ENCODE results near the gene LIMS2.

LIMS2 gene

DNA sequence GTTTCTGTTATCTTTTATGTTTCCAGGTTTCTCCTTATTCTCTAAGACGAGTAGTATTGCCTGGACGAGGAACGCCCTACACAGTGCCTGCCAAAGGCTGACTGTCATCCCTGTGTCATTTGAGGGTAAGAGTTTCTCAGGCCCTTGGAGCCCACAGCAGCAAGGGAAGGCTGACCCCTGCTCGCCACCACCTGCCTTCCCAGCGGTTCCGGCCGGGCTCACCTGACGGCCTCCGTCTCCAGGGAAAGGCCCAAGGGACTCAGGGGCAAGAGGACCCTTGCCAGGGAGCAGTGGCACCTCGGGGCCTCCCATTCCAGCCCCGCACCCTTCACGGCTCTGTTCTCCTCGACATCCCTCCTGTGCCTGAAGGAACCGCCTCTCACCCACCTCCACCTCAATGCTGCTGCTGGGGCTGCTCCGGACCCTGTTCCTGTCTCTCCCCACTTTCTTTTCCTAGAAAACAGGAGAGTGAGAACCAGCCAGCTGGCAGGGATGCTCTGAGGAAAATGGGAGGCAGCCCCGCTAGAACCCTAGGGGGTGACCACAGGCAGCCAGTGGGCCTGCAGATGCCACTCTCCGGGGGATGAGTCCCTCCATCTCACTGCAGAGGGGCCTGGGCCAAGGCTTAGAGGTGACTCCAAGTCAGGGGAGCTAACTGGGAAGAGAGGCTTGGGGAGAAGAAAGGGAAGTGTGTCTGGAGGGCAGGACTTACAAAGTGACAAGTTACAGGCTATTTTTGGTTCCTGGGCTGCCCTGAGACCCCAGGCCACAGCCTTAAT is 1.9 kb downstream of the LIMS2 start:
- no peak for DNase-seq

DNA sequence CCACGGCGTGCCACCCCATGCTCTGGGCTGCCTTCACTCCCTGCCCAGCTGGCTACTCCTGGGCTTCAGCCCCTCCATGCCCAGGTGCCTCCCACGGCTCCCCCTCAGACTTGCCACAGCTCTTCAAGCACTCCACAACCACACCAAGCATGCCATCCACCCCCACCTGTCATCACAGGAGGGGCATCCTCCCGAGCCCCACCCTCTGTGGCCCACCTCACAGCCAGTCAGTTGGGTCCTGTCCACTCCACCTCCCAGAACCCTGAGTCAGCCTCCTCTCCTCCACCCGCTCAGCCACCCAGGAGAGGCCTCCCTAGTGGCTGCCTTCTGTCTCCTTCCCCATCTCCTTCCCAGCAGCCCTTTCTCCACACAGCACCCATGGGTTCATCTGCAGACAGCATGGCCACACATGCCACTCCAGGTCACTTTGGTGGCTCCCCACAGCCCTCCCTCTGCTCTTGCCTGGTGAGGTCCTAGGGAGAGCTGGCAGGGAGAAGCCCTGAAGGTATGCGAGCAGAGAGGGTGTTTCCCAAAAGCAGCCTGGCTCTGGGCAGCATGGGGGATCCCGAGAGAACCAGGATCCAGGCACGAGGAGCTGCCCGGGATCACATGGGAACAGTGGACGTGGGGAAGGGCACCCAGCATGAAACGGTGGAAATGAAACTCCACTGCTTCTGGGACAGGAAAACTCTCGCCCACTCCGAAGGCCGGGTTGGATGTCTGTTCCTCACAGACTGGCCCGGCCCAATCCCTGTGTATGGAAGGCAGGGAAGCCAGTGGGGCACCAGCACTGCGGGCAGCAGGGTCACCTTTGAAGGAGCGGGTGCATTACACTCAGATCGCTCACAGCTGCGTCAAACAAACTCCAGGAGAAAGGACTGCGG is 2.7 kb downstream of the LIMS2 start:
- no peak for DNase-seq

DNA sequence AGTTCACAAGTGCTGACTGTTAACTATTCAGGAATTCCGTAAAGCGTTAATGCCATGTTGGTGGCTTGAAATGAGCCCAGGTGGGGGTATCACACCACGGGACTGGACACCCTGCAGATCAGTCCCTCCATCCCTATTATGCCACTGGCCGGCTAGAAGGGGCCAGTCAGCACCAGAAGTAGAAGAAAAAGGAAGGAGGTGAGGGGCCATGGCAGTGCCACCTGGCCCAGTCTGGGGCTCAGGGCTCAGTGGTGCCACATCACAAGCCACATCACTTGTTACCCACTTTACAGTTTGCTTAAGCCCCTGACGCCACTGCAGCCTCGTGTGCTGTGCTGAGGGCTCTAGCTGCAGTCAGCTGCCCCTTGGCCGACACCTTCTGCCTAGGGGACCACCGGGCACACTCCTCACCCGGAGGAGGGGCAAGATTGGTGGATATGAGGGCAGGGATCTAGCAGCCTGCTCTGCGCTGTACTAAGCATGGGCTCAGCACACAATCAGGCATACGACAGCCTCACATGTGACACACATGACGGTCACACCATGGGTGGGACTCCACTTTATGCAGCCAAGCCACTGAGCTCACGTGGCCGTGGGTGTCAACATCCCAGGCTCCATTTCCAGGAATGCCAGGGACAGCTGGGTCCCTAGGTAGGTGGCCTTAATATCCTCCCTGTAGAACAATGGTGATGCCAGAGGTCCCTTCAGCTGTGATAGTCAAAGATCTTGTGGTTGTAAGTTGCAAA is 3.6 kb downstream of the LIMS2 start:
- no peak for DNase-seq

DNA sequence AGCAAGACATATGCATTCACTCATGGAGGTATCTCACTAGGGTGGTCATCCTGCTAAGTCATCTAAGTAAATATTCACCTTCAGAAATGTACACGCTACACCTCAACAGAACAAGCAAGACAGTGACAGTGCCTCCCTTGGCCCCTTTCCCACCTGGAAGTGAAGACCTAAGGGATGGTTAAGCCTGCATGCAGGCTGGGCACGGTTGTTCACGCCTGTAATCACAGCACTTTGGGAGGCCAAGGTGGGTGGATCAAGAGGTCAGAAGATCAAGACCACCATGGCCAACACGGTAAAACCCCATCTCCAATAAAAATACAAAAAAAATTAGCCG is 4.4 kb downstream of the LIMS2 start:
- DNase-seq = no peak

DNA sequence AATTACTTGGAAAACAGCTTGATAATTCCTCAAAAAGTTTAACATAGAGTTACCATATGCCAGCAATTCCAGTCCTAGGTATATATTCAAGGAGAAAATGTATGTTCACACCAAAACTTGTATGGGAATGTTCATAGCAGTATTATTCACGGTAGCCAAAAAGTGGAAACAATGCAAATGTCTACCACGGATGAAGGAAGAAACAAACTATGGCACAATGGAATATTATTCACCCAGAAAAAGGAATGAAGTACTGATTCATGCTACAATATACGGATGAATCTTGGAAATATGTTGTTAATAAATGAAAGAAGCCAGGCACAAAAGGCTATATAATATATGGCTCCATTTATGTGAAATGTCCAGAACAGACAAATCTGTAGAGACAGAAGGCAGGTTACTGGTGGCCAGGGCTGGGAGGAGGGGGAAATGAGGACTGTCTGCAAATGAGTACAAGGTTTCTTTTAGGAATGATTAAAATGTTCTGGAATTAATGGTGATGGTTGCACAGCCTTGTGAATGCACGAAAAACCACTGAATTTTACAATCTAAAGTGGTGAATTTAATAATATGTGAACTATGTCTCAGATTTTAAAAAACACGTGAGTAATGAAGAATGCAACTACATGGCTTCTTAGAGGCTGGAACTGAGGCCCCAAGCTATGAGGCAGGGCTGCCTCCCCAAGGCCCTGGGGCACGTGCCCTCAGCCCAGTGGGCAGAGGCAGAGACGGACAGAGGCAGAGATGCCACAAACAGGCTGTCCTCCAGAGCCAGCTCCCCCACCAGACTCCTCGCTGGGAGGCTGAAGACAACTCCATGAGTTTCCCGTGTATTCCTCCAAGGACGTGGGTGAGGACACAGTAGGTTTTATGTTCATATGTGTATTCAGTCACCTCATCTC is 5.0 kb downstream of the LIMS2 start:
- DNase-seq = no peak

DNA sequence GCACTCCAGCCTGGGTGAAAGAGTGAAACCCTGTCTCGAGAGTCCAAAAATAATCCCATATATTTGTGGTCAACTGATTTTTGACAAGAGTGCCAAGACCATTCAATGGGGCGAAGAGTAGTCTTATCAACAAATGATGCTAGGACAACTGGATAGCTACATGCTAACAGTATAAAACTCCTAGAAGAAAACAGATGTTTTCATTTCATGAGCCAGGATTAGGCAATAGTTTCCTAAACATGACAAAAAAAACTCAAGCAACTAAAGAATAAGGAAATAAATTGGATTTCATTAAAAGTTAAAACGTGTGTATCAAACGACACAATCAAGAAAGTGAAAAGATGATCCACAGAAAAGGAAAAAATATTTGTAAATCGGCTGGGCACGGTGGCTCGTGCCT is 6.3 kb downstream of the LIMS2 start:
- no peak for DNase-seq

DNA sequence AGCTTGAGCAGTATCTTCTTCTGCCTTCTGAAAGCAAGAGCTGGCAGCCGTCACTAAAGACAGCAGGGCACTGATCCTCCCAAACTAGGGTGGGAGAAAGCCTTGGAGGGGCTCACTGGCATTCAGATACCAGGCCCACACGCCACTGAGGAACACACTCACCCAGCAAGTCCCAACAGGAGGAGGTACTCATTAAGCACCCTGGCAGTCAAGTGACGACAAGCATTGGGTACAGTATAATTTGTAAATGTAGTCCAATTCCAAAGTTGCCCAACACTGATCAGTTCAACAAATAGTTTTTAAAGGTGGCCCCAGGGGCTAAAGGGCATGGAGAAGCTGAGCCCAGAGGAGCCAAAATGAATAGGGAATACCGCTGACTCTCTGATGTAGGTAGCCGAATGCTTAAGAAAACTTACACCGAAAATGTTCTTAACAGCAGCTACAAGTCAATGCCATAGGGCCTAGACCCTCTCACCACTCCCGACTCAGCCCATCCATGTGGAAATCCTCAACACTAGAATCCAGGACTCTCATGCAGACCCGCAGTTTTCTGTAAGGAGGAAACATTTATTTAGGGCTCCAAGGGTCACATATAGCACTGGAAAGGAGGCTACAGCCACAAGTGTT is 9.9 kb downstream of the LIMS2 start:
- no peak for DNase-seq

DNA sequence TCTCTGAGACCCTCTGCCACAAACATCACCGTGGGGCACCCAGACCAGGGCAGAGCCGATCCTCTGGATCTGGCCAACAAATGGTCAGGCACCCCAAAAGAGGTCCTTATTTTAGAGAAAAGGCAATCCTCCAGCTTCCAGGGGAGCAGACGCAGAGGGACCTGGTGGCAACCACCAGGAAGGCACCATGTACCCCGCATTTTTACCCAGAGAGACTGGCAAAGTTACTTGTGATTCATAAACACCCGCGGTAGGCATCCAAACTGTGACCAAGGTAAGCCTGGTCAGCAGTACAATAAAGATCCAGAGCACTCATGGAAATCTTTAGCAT is 10.5 kb downstream of the LIMS2 start:
- DNase-seq = no peak

DNA sequence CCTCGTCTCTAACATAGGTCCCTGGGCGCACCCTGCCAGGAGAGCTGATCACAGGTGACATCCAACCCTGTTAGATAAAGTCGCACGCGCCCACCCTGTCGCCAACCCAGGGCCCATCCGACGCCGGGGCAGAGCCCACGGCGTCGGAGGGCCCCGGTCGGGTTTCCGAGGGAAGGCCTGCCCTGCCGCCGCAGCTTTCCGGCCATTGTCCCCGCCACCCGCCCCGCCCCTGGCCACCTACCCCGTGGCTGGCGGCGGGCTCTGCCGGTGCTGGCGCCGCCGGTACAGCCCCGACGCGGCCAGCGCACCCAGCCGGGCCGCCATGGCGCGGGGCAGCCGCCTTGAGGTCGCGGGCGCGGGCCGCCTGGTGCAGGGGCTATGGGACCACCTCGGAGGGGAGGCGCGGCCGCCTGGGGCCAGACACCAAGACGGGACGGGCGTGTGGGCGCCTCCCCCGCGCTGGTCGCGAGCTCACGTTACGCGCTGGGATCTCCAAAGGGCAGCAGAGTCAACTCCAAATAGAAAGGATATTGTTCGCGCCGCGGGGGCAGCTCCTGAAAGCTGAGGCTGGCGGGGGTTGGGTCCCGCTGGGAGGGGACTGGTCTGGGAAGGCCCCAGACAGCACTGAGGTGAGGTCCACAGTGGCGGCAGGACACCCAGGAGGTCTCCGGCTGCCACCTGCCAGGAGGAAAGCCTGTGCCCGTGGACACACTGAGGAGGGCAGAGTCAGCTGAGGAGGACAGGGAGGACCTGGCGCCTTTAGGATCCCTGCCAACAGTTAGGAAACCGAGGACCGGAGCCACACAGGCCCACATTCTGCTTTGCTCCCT is 11.1 kb downstream of the LIMS2 start:
- DNase-seq = no peak

DNA sequence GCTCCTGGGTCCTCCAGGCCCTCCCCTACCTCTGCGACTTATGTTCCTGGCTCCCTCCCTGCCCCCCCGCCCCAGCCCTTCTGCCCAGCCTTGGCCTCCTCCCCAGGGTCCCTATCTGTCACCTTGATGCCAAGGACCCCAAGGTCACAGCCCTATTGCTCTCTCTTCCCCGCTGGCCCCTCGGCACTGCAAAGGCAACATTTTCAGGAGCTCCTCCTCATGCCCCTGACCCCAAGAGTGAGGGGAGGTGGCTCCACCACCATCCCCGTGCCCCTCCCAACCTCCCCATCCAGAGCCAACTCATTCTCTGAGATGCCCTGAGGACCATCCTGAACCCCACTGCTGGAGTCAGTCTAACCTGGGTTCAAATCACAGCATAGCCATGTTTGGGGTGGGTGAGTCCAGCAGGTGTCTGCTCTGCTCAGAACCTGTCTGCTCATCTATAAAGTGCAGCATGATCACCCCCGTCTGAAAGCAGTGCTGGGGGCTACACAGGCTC is 11.7 kb downstream of the LIMS2 start:
- no peak for DNase-seq

DNA sequence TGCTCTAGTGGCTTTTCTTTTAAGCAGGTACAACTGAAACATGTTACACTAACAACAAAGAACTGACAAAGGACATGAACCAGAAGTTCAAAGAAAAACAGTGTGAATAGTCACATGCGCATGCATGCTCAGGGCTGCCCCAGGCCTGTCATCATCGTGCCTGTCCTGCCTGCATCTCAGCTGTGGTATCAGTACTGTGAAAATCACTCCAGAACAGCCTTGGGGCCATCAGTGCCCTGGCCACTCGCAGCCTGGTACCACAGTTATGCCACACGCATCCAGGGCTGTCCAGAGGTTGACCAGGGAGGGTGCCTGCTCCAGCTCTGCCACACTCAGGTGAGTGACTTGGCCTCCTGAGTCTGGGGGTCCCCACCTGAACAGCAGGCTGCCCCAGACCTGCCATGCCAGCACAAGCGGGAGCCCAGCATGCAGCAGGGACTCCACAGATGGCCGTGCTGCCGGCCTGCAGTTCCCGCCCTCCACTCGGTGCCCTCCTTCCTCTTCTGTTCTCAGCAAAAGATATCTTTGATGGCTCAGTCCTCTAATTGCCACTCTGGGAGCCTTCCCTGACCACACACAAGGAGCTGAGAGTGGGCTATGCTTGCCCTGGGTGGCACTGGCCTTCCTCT is 12.3 kb downstream of the LIMS2 start:
- no peak for DNase-seq

DNA sequence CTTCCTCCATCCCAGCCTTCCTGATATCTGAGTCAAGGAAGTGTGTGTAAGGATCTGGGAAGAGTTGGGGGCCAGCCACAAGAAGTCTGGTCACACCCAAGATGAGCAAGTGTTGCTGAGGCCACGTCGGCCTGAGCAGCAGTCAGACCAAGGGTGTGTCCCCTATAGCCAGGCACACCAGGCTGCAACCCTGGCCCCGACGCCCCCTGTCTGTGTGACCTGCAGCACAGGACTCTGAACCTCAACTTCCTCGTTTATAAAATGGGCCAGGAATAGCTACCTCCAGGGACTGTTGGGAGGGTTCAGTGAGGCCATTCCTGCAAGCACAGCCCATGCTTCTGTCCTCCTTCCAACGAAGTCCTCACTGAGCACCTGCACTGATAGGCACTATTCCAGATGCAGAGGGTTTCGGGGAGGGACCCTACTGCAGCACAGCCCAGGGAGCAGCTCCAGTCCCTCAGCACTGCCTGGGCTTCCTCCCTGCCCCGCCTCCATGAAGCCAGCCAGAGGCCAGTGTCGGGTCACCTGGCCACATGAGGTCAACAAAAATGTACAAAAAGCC is 13.3 kb downstream of the LIMS2 start:
- DNase-seq = no peak

DNA sequence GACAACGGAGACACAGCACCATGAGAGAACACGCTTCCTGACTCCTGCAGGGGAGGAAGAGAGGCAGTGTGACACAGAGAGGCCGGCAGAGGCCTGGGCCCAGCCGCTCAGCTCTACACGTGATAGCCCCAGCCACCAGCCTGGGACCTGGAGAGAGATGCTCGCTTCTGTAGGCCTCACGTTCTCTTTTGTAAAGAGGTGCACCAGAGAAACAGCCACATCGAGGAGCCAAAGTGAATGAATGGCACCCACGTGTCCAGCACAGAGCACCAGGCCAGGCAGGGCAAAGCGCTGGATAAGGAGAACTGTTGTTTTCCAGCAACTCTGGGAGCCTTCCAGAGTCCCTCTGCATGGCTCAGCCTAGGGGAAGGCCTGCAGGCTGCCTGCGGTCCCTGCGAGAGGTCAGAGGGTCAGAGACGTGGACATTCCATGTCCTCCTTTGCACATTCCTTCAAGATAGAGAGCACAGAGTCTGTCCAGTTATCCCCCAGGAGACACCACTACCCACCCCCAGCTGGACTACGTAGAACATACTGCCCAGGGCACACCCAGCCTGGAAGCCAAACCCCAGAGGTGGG is 14.2 kb downstream of the LIMS2 start:
- no peak for DNase-seq

DNA sequence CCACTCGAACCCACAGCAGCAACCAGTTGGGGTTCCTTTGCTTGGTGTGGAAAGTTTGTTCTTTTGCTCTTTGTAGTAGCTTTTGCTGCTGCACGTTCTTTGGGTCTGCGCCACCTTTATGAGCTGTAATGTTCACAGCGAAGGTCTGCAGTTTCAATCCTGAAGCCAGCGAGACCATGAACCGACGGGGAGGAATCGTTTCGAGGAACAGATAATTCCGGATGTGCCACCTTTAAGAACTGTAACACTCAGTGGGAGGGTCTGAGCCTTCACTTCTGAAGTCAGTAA is 15.1 kb downstream of the LIMS2 start:
- DNase-seq = no peak

DNA sequence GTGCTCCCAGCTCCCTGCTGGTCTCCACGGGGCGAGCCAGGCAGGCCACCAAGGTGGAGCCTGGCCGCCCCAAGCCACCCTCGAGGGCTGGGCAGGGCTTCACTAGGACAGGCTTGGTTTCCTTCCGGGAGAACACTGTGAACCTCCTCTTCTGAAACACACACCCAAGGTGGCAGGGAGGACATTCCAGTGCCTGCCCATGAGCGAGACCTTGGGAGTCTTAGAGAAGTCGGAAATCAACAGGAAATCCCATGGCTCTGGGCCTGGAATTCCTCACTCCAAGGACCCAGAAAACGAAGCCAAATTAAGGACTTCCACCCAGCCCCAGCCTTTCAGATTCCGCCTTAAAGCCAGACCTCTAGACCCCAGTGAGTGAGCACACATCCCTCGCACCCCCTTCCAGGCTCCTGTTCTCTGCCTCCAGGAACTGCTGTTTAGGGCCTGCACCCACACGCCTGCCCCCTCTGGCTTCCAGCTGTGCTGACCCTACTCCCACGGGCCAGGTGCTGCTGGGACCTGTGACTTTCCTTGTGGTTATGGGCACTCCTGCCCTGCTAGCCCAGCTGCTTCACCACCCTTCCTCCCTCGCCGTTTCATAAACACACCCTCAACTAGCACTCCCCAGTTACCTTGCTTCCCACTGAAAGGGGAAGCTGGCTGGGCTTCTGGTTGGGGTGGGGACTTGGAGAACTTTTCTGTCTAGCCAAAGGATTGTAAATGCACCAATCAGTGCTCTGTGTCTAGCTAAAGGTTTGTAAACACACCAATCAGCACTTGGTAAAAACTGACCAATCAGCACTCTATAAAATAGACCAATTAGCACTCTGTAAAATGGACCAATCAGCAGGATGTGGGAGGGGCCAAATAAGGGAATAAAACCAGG is 15.7 kb downstream of the LIMS2 start:
- no peak for DNase-seq

DNA sequence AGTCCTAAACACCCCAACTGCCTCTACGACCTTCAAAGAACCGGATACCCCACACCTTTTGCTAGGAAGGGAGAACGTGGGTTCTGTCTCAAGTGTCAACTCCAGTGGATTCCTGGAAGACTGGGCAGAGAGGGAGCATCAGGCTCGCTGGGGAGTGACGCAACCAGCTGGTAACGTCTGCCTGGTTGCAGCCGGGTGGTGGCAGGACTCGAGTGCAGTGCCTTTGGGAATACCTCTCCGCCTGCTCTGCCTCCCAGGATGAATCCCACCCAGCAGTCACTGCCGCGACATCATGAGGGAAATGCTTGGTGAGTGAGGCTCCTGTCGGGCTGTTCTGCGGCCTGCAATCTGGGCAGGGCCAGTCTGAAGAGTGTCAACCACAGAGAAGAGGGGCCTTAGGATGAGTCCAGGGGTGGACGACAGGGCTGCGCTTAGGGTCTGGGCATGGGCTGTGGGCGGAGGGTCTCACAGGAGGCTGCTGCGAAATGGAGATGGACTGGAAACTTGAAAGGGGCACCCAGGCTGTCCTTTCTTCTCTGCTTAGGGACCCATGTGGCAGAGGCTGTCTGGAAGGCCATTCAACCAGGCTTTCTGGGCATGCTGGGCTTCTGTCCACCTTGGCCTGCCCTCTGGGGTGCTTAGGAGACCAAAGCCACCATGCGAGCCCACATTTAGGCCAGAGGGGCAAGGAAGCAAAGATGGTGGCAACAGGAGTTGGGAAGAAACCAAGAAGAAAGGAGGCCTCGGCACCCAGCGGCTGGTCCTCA is 16.5 kb downstream of the LIMS2 start:
- DNase-seq = no peak

DNA sequence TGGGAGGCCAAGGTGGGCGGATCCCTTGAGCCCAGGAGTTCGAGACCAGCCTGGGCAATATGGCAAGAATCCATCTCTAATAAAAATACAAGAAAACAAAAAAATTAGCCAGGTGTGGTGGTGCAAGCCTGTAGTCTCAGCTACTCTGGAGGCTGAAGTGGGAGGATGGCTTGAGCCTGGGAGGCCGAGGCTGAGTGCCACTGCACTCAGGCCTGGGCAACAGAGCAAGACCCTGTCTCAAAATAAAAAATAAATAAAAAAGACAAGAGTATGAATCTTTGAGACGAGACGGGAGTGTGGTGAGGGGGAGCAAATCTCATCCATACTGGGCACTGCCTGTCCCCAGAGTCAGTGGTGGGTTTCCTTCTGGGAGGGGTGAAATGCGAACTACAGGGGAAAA is 17.2 kb downstream of the LIMS2 start:
- no peak for DNase-seq

DNA sequence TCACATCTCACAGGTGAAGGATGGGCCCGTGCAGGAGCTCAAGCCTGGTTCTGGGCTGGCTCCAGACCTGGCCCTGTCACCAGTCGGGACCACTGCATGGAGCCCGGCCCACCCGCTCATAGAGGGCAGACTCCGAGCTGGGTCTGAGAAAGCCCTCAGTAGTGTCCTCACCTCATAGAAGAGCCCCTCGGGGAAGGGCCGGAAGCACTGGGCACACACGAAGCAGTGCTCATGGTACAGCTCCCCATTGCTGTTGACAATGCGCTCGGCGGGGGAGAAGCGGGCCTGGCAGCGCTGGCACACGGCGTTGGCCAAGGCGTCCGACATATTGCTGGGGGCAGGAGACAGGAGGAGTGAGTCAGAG is 18.1 kb downstream of the LIMS2 start:
- DNase-seq = no peak

Measured in activated CD4-positive, alpha-beta T cell treated with anti-CD3 and anti-CD28 coated beads for 4 hours (primary cell).